Right lobe of liver (tissue), 4 donors: ENCODE measurements around the gene LDB3.

Experiments used
- CTCF ChIP-seq, 4 donors: fragments of 200-600 bp in 3 of 4; fragments of 450-650 bp in 1 of 4; IDR thresholded peaks; one replicate each; pipeline versions ENCODE4 v1.5.1 to v1.8.0; 2016 to 2022; ENCODE audit warnings: antibody characterized with exemption in 4 of 4, mild to moderate bottlenecking in 2 of 4
- POLR2A ChIP-seq: fragments of 450-650 bp; IDR thresholded peaks from one replicate; pipeline ENCODE4 v1.6.1; 2017; ENCODE audit warnings: antibody characterized with exemption, mild to moderate bottlenecking
- donor health status: DM: no; HTN: no; CAD: no.
- donor health status: DM: no; HTN: no; CAD: no.
- donor health status: DM: no; HTN: yes; CAD: no.

GRCh38 chr10:86658261-86658741 lies 10.0 kb upstream of the LDB3 start:
- TF ChIP-seq CTCF (IDR thresholded peaks at IDR 0.05) (no peak), POLR2A (no peak)
